ENCODE data around the gene SLC35E2B.
"Not testable (repeated sequence)": the region's sequence is repeated elsewhere in the genome, so short reads cannot be mapped to it uniquely, and the experiment has no call there.

GRCh38 chr1:1636621-1637478 is 55.7 kb downstream of the SLC35E2B start:
- not testable (repeated sequence) for TF ChIP-seq POLR2A (IDR thresholded peaks at IDR 0.05; ENCODE audit: low read length); GATA1 (IDR thresholded peaks at IDR 0.05; ENCODE audit: low read depth, low read length)

Measured in erythroblast (primary cell).